Coronary artery (tissue), 2 donors: ENCODE results near the gene ZNF451.
A peak's percentile ranks its signal among the peaks of the same experiment; 100 is the strongest.

ENCODE experiments used
- DNase-seq: peaks from one replicate; pipeline ENCODE4 v3.0.0-alpha.2; 2017; ENCODE audit warnings: low spot score
- H3K27ac ChIP-seq, 2 donors: fragments of 200-600 bp; sonication (generic); one replicate each; pipeline ENCODE4 v1.5.1; 2016 to 2019
- H3K4me3 ChIP-seq: fragments of 200-600 bp; sonication (generic); 2 replicates; pipeline ENCODE4 v1.5.1; 2016; ENCODE audit warnings: mild to moderate bottlenecking, moderate library complexity
- CTCF ChIP-seq: fragments of 200-600 bp; sonication (generic); IDR thresholded peaks from one replicate; pipeline ENCODE4 v1.5.1; 2019; ENCODE audit warnings: antibody characterized with exemption

ZNF451 gene

GRCh38 chr6:57172136-57173055 is 82.4 kb downstream of the ZNF451 start, which contains the start of gene BAG2:
TSS of gene BAG2 (plus strand) at chr6:57172326. CDS start at chr6:57172698, 372 bp downstream.
- H3K27ac ChIP-seq: peak within 1 kb of the TSS; percentile 92 to 96
- peak; percentile 94 for DNase-seq
- peak; percentile 23 for TF ChIP-seq CTCF
- H3K4me3 ChIP-seq: peak within 1 kb of the TSS; percentile 76

- no peak for DNase-seq
- no peak for TF ChIP-seq CTCF
- H3K27ac ChIP-seq: peak overlapping the region; percentile 92 to 96
- peak overlapping the region; percentile 76 for H3K4me3 ChIP-seq
These were observed 83.3 kb downstream of the ZNF451 start for GRCh38 chr6:57173056-57173885.

GRCh38 chr6:57173886-57174510 is 84.0 kb downstream of the ZNF451 start:
- DNase-seq: no peak
- no peak for TF ChIP-seq CTCF
- Histone ChIP-seq H3K27ac (peak overlapping the region; percentile 92 to 96), H3K4me3 (peak overlapping the region; percentile 76)

GRCh38 chr6:57174511-57174907 is 84.5 kb downstream of the ZNF451 start:
- peak overlapping the region; percentile 92 to 96 for H3K27ac ChIP-seq
- no peak for DNase-seq
- H3K4me3 ChIP-seq: peak overlapping the region; percentile 76
- no peak for TF ChIP-seq CTCF

- no peak for TF ChIP-seq CTCF
- DNase-seq: no peak
- peak overlapping the region; percentile 57 for H3K4me3 ChIP-seq
- peak overlapping the region; percentile 68 to 88 for H3K27ac ChIP-seq
These were observed 87.7 kb downstream of the ZNF451 start for GRCh38 chr6:57177545-57178265.

- DNase-seq: no peak
- Histone ChIP-seq H3K4me3 (no peak overlapping the region), H3K27ac (no peak overlapping the region)
- TF ChIP-seq CTCF: no peak
These were observed 90.6 kb downstream of the ZNF451 start for GRCh38 chr6:57180596-57180995.
